Fibroblast of mammary gland (primary cell): Measurements from ENCODE around the gene PRKG1.
A peak's percentile ranks its signal among the peaks of the same experiment; 100 is the strongest.

ENCODE experiments used
- DNase-seq: peaks from one replicate; pipeline ENCODE4 v3.0.0-alpha.2; 2010; ENCODE audit warnings: low read depth
- H3K4me3 ChIP-seq: 2 replicates; pipeline ENCODE4 v1.5.1; 2011; ENCODE audit warnings: low read depth, mild to moderate bottlenecking, low read length, moderate library complexity; ENCODE audit not compliant: control insufficient read depth
- TF ChIP-seq, protein P1 (sequence below): conservative IDR thresholded peaks from 2 replicates; pipeline ENCODE4 v1.5.1; 2011; ENCODE audit warnings: low read depth, low read length, inconsistent platforms; ENCODE audit not compliant: control insufficient read depth, insufficient read depth

Gene PRKG1

DNA sequence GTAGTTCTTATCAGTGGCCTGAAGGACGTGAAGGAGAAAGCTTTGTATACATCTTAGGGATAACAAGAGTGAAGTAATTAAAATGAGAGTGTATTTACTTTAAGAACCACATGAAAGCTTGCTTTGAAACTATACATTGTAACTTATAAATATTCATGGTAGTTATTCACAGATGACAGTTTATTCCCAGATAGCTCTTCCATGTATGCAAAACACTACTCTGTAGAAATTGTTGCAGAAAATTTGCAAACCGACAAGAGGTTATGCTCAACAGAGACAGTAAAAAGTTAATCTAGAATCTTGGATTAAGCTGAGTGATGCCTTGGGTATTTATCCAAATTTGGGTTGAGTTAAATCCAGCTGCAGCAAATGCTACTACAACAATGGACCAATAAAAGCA is 301.5 kb downstream of the PRKG1 start:
- no peak for DNase-seq
- TF ChIP-seq, protein P1, sequence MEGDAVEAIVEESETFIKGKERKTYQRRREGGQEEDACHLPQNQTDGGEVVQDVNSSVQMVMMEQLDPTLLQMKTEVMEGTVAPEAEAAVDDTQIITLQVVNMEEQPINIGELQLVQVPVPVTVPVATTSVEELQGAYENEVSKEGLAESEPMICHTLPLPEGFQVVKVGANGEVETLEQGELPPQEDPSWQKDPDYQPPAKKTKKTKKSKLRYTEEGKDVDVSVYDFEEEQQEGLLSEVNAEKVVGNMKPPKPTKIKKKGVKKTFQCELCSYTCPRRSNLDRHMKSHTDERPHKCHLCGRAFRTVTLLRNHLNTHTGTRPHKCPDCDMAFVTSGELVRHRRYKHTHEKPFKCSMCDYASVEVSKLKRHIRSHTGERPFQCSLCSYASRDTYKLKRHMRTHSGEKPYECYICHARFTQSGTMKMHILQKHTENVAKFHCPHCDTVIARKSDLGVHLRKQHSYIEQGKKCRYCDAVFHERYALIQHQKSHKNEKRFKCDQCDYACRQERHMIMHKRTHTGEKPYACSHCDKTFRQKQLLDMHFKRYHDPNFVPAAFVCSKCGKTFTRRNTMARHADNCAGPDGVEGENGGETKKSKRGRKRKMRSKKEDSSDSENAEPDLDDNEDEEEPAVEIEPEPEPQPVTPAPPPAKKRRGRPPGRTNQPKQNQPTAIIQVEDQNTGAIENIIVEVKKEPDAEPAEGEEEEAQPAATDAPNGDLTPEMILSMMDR = no peak
- no peak overlapping the region for H3K4me3 ChIP-seq

DNA sequence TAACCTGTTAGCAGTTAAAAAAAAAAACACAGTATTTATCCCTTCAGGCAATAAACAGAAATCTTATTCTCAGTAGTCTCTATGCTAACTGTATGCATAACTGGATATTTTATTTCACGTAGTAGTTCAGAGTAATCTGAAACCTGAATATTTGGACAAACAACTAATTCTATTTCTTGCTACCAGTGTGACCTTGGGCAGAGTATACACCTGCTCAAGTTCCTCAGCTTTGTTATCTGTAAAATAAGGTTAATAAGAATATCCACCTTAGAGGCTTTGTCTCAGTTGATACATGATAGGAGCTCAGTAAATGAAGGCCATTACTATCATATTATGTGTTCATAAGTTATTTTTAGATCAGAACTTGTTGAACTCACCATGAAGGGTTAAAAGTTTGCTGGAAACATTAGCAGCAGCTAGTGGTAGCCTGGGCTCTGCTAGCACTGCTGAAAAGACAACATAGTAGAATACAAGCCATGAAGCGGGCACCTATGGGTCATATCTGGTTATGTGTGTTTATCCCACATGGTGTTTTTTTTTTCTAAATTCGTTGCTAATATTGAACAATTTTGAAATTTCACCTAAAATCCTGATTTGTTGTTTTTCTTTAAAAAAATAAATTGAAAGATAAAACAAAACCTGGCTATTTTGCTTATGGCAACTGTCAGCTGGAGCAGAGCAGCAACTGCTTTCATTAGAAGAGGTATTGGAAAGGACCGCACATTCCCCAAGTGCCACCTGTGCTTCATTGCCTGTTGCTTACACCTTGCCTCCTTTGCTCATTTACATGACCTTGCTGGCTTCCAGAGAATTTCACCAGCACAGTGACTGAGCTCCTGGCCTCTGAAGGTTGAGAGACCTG is 303.0 kb downstream of the PRKG1 start:
- no peak overlapping the region for H3K4me3 ChIP-seq
- TF ChIP-seq, protein P1 = no peak
- no peak for DNase-seq

DNA sequence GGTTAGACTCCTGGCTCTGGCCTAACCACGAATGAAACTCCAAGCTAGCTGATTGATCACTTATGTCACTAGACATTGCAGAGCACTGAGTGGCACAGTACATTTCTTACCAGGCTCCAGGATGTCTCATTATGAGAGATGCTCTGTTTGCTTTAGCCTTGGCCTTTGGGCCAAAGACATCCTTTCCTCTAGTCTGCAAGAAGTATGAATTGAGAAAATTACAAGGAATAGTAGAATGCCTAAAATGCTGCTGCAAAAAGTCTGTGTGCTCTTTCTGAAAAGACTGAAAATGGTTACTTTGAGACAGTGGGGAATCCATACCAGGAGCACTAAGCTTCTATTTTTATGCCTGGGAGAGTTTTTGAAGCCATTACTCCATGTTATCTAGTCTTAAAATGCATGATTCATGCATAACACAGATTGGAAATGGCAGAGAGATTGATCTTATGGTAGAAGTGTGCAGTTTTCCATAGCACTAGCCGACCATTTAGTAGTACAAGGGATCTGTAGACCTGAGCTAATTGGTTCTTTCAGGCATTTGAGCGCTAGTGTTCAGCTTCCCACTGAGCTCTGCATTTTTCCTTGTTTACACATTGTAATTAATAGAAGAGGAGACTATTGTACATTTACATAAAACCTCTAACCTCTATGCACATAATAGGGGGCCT is 303.8 kb downstream of the PRKG1 start:
- TF ChIP-seq, protein P1 = no peak
- H3K4me3 ChIP-seq = no peak overlapping the region
- DNase-seq = no peak

DNA sequence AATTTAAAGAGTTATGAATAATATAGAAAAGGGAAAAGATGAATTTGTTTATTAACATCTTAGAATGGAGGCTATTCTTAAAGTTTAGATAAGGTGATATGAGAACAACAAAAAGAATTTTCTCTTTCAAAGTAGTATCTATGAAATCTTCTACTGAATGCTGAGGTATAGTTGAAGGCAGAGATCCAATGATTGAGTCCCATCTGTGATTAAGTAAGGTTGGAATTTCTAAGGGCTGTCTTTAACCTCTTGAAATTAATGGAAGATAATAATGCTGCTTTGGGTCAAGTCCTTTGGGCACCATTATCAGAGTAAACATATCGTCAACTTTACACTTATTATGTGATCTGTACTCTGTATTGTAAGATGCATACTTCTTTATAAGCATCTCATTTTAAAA is 307.9 kb downstream of the PRKG1 start:
- no peak overlapping the region for H3K4me3 ChIP-seq
- TF ChIP-seq, protein P1 = no peak
- no peak for DNase-seq

DNA sequence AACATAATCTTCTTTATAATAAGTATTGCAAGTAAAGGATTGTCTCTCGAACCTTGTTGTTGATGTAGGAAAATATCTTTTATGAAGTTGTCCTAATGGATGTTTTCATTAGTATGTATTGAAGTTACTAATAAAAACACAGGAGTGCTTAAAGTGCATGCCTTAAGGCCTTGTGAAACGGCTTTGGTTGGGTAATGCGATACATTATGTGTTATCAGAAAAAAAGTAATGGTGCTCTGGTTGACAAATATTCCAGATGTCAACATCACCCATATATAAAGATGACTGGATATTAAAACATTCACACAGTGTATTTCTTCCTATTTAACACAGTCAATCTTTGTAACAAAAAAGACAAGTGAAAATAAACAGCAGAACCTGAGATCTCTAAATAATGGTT is 310.7 kb downstream of the PRKG1 start:
- DNase-seq = no peak

DNA sequence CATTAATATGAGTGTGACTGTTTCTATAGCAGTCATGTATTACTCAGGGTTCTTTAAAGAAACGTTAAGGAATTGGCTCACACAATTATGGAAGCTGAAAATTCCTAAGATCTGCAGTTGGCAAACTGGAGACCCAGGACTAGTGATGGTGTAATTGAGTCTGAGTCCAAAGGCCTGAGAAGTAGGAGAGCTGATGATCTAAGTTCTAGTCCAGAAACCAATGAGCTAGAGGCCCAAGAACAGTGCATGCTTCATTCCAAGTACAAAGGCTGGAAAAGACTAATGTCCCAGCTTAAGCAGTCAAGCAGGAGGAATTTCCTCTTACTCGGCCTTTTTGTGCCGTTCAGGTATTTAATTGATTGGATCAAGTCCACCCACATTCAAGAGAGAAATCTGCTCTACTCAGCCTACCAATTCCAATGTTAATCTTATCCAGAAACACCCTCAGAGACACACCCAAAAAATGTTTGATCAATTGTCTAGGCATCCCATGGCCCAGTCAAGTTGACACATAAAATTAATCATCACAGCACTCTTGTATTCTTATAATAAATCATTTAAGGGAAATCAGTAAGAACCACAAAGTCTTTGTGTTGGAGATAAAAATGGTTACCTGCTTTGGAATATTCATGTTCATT is 312.1 kb downstream of the PRKG1 start:
- TF ChIP-seq, protein P1 = no peak
- peak; percentile 55 for DNase-seq
- H3K4me3 ChIP-seq = no peak overlapping the region

More for the DNA sequence above, 310.7 kb downstream of the PRKG1 start:
- H3K4me3 ChIP-seq = no peak overlapping the region
- TF ChIP-seq, protein P1 = no peak
